Measurements from ENCODE around the gene PC. TPM values are rescaled to one million over a fixed set of nuclear protein-coding genes. Genes with fewer than 3 reads are reported as not detected.

Gene PC
- total RNA-seq, 1 donor from 2014 or later, result 4.7 TPM

GRCh38 chr11:66853242-66854229, 104.6 kb downstream of the PC start:
- no peak for TF ChIP-seq CTCF (conservative IDR thresholded peaks at IDR 0.05; ENCODE audit: low read depth, low read length)
- no peak for DNase-seq (ENCODE audit: low read depth)
- no peak overlapping the region for H3K4me3 ChIP-seq (ENCODE audit: low read depth, low read length)

- no peak overlapping the region for H3K4me3 ChIP-seq (ENCODE audit: low read depth, low read length)
- TF ChIP-seq CTCF (conservative IDR thresholded peaks at IDR 0.05; ENCODE audit: low read depth, low read length), result no peak
- DNase-seq (ENCODE audit: low read depth), result no peak
Measured at GRCh38 chr11:66852466-66853241, 105.5 kb downstream of the PC start.

- no peak overlapping the region for H3K4me3 ChIP-seq (ENCODE audit: low read depth, low read length)
- TF ChIP-seq CTCF (conservative IDR thresholded peaks at IDR 0.05; ENCODE audit: low read depth, low read length), result no peak
- no peak for DNase-seq (ENCODE audit: low read depth)
Measured at GRCh38 chr11:66851698-66852465, 106.3 kb downstream of the PC start.

GRCh38 chr11:66851239-66851596, 107.0 kb downstream of the PC start:
- no peak for TF ChIP-seq CTCF (conservative IDR thresholded peaks at IDR 0.05; ENCODE audit: low read depth, low read length)
- no peak overlapping the region for H3K4me3 ChIP-seq (ENCODE audit: low read depth, low read length)
- DNase-seq (ENCODE audit: low read depth), result no peak

- no peak for TF ChIP-seq CTCF (conservative IDR thresholded peaks at IDR 0.05; ENCODE audit: low read depth, low read length)
- H3K4me3 ChIP-seq (ENCODE audit: low read depth, low read length), result no peak overlapping the region
- DNase-seq (ENCODE audit: low read depth), result no peak
Measured at GRCh38 chr11:66850588-66851238, 107.5 kb downstream of the PC start.

GRCh38 chr11:66850235-66850587, 108.0 kb downstream of the PC start:
- DNase-seq (ENCODE audit: low read depth), result no peak
- TF ChIP-seq CTCF (conservative IDR thresholded peaks at IDR 0.05; ENCODE audit: low read depth, low read length), result no peak
- no peak overlapping the region for H3K4me3 ChIP-seq (ENCODE audit: low read depth, low read length)

Measured in epithelial cell of proximal tubule (primary cell).